Breast epithelium (tissue), 3 donors: ENCODE measurements around the gene SPATA16.

Experiments used
- POLR2A ChIP-seq: fragments of 450-650 bp; IDR thresholded peaks from one replicate; pipeline ENCODE4 v1.6.1; 2016; ENCODE audit warnings: antibody characterized with exemption, mild to moderate bottlenecking, moderate library complexity
- TF ChIP-seq, protein P1 (sequence below), 3 donors: fragments of 450-650 bp; IDR thresholded peaks; one replicate each; pipeline ENCODE4 v1.5.1; 2016 to 2017; ENCODE audit warnings: antibody characterized with exemption in 3 of 3, mild to moderate bottlenecking in 3 of 3, moderate library complexity in 3 of 3

DNA sequence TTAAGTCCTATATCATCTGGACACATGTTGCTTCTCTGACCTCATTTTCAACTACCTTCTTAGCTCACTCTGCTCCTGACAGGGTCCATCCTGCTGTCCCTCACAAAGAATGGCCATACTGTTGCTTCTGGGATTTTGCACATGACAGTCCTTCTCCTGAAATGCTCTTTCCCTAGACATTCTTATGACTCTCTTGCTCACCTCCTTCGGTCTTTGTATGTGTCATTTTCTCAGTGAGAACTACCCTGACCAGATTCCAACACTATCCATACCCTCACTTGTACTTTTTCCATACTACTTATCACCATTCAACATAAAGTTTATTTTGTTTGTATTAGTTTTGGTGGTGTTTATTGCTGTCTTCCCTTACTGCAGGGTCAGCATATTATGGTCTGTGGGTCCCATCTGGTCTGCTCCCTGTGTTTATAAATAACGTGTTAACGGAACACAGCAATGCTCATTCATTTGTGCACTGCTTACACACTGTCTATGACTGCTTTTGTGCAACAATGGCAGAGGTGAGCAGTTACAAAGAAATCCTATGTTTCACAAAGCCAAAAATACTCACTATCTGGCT lies 159.5 kb downstream of the SPATA16 start:
- TF ChIP-seq, protein P1, sequence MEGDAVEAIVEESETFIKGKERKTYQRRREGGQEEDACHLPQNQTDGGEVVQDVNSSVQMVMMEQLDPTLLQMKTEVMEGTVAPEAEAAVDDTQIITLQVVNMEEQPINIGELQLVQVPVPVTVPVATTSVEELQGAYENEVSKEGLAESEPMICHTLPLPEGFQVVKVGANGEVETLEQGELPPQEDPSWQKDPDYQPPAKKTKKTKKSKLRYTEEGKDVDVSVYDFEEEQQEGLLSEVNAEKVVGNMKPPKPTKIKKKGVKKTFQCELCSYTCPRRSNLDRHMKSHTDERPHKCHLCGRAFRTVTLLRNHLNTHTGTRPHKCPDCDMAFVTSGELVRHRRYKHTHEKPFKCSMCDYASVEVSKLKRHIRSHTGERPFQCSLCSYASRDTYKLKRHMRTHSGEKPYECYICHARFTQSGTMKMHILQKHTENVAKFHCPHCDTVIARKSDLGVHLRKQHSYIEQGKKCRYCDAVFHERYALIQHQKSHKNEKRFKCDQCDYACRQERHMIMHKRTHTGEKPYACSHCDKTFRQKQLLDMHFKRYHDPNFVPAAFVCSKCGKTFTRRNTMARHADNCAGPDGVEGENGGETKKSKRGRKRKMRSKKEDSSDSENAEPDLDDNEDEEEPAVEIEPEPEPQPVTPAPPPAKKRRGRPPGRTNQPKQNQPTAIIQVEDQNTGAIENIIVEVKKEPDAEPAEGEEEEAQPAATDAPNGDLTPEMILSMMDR (IDR thresholded peaks at IDR 0.05) = no peak
- TF ChIP-seq POLR2A = no peak
